Type B pancreatic cell (in vitro differentiated cells): ENCODE data around the gene EIF2S2. TPM values are rescaled to one million over a fixed set of nuclear protein-coding genes. Genes with fewer than 3 reads are reported as not detected.

ENCODE experiments used
- DNase-seq: peaks from one replicate; pipeline ENCODE4 v3.0.0; 2021; ENCODE audit warnings: mixed read lengths; ENCODE audit not compliant: unreplicated experiment; ENCODE audit errors: extremely low spot score
- H3K27ac Mint-ChIP-seq: 2 replicates; pipeline ENCODE4 v1.8.0; 2021; ENCODE audit warnings: mild to moderate bottlenecking, mixed read lengths
- H3K27me3 Mint-ChIP-seq: 2 replicates; pipeline ENCODE4 v1.8.0; 2021; ENCODE audit warnings: mixed read lengths
- H3K36me3 Mint-ChIP-seq: 2 replicates; pipeline ENCODE4 v1.8.0; 2021; ENCODE audit warnings: mixed read lengths
- H3K4me1 Mint-ChIP-seq: one replicate; pipeline ENCODE4 v1.8.0; 2021; ENCODE audit warnings: mixed read lengths; ENCODE audit not compliant: unreplicated experiment
- H3K4me3 Mint-ChIP-seq: 2 replicates; pipeline ENCODE4 v1.8.0; 2021; ENCODE audit warnings: mild to moderate bottlenecking, mixed read lengths
- H3K9me3 Mint-ChIP-seq: 2 replicates; pipeline ENCODE4 v1.8.0; 2021; ENCODE audit warnings: mixed read lengths
- CTCF ChIP-seq: fragments of 200-600 bp; sonication (generic); conservative IDR thresholded peaks from 2 replicates; pipeline ENCODE4 v1.5.0; 2021; ENCODE audit warnings: antibody characterized with exemption, mild to moderate bottlenecking
- total RNA-seq: library from RNA; stranded (reverse); gene quantifications from 2 replicates; pipeline ENCODE4 v1.2.1, GENCODE V29; 2021; ENCODE audit warnings: low replicate concordance

The EIF2S2 gene
- total RNA-seq, 1 donor from 2014 or later, result 87.8 TPM

GRCh38 chr20:34131491-34131890, 19.4 kb upstream of the EIF2S2 start:
- no peaks in the 10 kb centered on the region for H3K9me3 Mint-ChIP-seq
- peaks cover 22% of the 10 kb centered on the region for H3K4me1 Mint-ChIP-seq
- peaks cover 9% of the 10 kb centered on the region for H3K27me3 Mint-ChIP-seq
- no peak overlapping the region for H3K4me3 Mint-ChIP-seq
- no peaks in the 10 kb centered on the region for H3K36me3 Mint-ChIP-seq
- TF ChIP-seq CTCF, result no peak
- no peak overlapping the region for H3K27ac Mint-ChIP-seq
- no peak for DNase-seq

- H3K4me3 Mint-ChIP-seq, result peak overlapping the region; percentile 24
- peaks cover 22% of the 10 kb centered on the region for H3K4me1 Mint-ChIP-seq
- peaks cover 9% of the 10 kb centered on the region for H3K27me3 Mint-ChIP-seq
- no peak overlapping the region for H3K27ac Mint-ChIP-seq
- H3K36me3 Mint-ChIP-seq, result no peaks in the 10 kb centered on the region
- no peak for DNase-seq
- TF ChIP-seq CTCF, result peak; percentile 98
- no peaks in the 10 kb centered on the region for H3K9me3 Mint-ChIP-seq
Observed at GRCh38 chr20:34129518-34130162, 17.6 kb upstream of the EIF2S2 start.

- H3K4me3 Mint-ChIP-seq, result no peak overlapping the region
- DNase-seq, result no peak
- H3K9me3 Mint-ChIP-seq, result no peaks in the 10 kb centered on the region
- TF ChIP-seq CTCF, result no peak
- H3K27ac Mint-ChIP-seq, result no peak overlapping the region
- H3K36me3 Mint-ChIP-seq, result no peaks in the 10 kb centered on the region
- peaks cover 9% of the 10 kb centered on the region for H3K27me3 Mint-ChIP-seq
- peaks cover 22% of the 10 kb centered on the region for H3K4me1 Mint-ChIP-seq
Observed at GRCh38 chr20:34127792-34128191, 15.7 kb upstream of the EIF2S2 start.

- no peak for DNase-seq
- Mint-ChIP-seq H3K4me3 (no peak overlapping the region), H3K9me3 (no peaks in the 10 kb centered on the region), H3K27ac (no peak overlapping the region), H3K36me3 (no peaks in the 10 kb centered on the region), H3K27me3 (peaks cover 7% of the 10 kb centered on the region), H3K4me1 (peaks cover 14% of the 10 kb centered on the region)
- TF ChIP-seq CTCF, result no peak
Observed at GRCh38 chr20:34124469-34125249, 12.6 kb upstream of the EIF2S2 start.

GRCh38 chr20:34123309-34123708, 11.3 kb upstream of the EIF2S2 start:
- no peak overlapping the region for H3K27ac Mint-ChIP-seq
- H3K9me3 Mint-ChIP-seq, result no peaks in the 10 kb centered on the region
- peaks cover 4% of the 10 kb centered on the region for H3K27me3 Mint-ChIP-seq
- no peak overlapping the region for H3K4me3 Mint-ChIP-seq
- H3K36me3 Mint-ChIP-seq, result no peaks in the 10 kb centered on the region
- DNase-seq, result no peak
- H3K4me1 Mint-ChIP-seq, result peaks cover 5% of the 10 kb centered on the region
- no peak for TF ChIP-seq CTCF
